Trophoblast cell (in vitro differentiated cells and primary cell): Measurements from ENCODE around the gene BTG3.

Experiments used
- DNase-seq, 2 donors: peaks; one replicate each; pipeline ENCODE4 v3.0.0-alpha.2; 2016
- H2AFZ ChIP-seq: 2 replicates; pipeline ENCODE4 v1.6.1; 2013; ENCODE audit warnings: low read length, moderate library complexity, mild to moderate bottlenecking; ENCODE audit not compliant: insufficient read depth, poor library complexity
- H2AK5ac ChIP-seq: 2 replicates; pipeline ENCODE4 v1.6.1; 2013; ENCODE audit warnings: mild to moderate bottlenecking, low read length
- H2BK120ac ChIP-seq: 2 replicates; pipeline ENCODE4 v1.6.1; 2013; ENCODE audit warnings: low read length, mild to moderate bottlenecking, moderate library complexity; ENCODE audit not compliant: insufficient read depth, poor library complexity
- H2BK12ac ChIP-seq: 2 replicates; pipeline ENCODE4 v1.6.1; 2013; ENCODE audit warnings: mild to moderate bottlenecking, low read length, moderate library complexity
- H2BK5ac ChIP-seq: 2 replicates; pipeline ENCODE4 v1.6.1; 2013; ENCODE audit warnings: low read length, low read depth, moderate library complexity, mild to moderate bottlenecking; ENCODE audit not compliant: poor library complexity
- H3K14ac ChIP-seq: 2 replicates; pipeline ENCODE4 v1.6.1; 2013; ENCODE audit warnings: mild to moderate bottlenecking, low read length
- H3K18ac ChIP-seq: 2 replicates; pipeline ENCODE4 v1.6.1; 2013; ENCODE audit warnings: mild to moderate bottlenecking, low read length
- H3K23ac ChIP-seq: 2 replicates; pipeline ENCODE4 v1.6.1; 2013; ENCODE audit warnings: low read length
- H3K27ac ChIP-seq: 2 replicates; pipeline ENCODE4 v1.5.1; 2013; ENCODE audit warnings: low read depth, mild to moderate bottlenecking, inconsistent platforms, low read length, moderate library complexity
- H3K27me3 ChIP-seq: 2 replicates; pipeline ENCODE4 v1.6.1; 2013; ENCODE audit warnings: inconsistent platforms, mild to moderate bottlenecking, low read length, moderate library complexity; ENCODE audit not compliant: insufficient read depth
- H3K36me3 ChIP-seq, 2 experiments: 1 replicate in 1 of 2; 2 replicates in 1 of 2; pipeline ENCODE4 v1.6.1; 2013; ENCODE audit warnings: low read length in 2 of 2, mild to moderate bottlenecking in 2 of 2, moderate library complexity in 1 of 2; ENCODE audit not compliant: insufficient read depth in 2 of 2, control insufficient read depth in 1 of 2
- H3K4ac ChIP-seq: 2 replicates; pipeline ENCODE4 v1.6.1; 2013; ENCODE audit warnings: low read depth, mild to moderate bottlenecking, low read length, moderate library complexity
- H3K4me1 ChIP-seq, 2 experiments: 1 replicate in 1 of 2; 2 replicates in 1 of 2; pipeline ENCODE4 v1.6.1; 2013; ENCODE audit warnings: low read length in 2 of 2, mild to moderate bottlenecking in 2 of 2, moderate library complexity in 1 of 2; ENCODE audit not compliant: insufficient read depth in 2 of 2, control insufficient read depth in 1 of 2
- H3K4me2 ChIP-seq: 2 replicates; pipeline ENCODE4 v1.6.1; 2013; ENCODE audit warnings: inconsistent platforms, mild to moderate bottlenecking, low read length, moderate library complexity
- H3K4me3 ChIP-seq: 2 replicates; pipeline ENCODE4 v1.5.1; 2013; ENCODE audit warnings: mild to moderate bottlenecking, low read depth, low read length, inconsistent platforms
- H3K79me1 ChIP-seq: one replicate; pipeline ENCODE4 v1.6.1; 2013; ENCODE audit warnings: low read length
- H3K79me2 ChIP-seq: 2 replicates; pipeline ENCODE4 v1.6.1; 2013; ENCODE audit warnings: low read length, mild to moderate bottlenecking; ENCODE audit not compliant: control insufficient read depth, insufficient read depth, poor library complexity
- H3K9ac ChIP-seq: 2 replicates; pipeline ENCODE4 v1.6.1; 2013; ENCODE audit warnings: mild to moderate bottlenecking, low read length
- H3K9me3 ChIP-seq: 2 replicates; pipeline ENCODE4 v1.6.1; 2013; ENCODE audit warnings: low read depth, mild to moderate bottlenecking, control low read depth, inconsistent platforms, low read length; ENCODE audit not compliant: insufficient read depth
- H4K12ac ChIP-seq: 2 replicates; pipeline ENCODE4 v1.6.1; 2013; ENCODE audit warnings: low read depth, mild to moderate bottlenecking, low read length, moderate library complexity
- H4K8ac ChIP-seq: 2 replicates; pipeline ENCODE4 v1.6.1; 2013; ENCODE audit warnings: low read depth, mild to moderate bottlenecking, low read length, moderate library complexity
- H4K91ac ChIP-seq: one replicate; pipeline ENCODE4 v1.6.1; 2013; ENCODE audit warnings: low read depth, mild to moderate bottlenecking, low read length, moderate library complexity
- WGBS: extraction: QIAGEN DNeasy Blood & Tissue Kit; methylation state at CpG from one replicate; pipeline ENCODE4 v1.1.7; 2013; ENCODE audit warnings: missing lambda C conversion rate; ENCODE audit not compliant: insufficient read length, insufficient coverage; ENCODE audit errors: extremely low coverage; 5-methylcytosine and 5-hydroxymethylcytosine counted together

Gene BTG3

DNA sequence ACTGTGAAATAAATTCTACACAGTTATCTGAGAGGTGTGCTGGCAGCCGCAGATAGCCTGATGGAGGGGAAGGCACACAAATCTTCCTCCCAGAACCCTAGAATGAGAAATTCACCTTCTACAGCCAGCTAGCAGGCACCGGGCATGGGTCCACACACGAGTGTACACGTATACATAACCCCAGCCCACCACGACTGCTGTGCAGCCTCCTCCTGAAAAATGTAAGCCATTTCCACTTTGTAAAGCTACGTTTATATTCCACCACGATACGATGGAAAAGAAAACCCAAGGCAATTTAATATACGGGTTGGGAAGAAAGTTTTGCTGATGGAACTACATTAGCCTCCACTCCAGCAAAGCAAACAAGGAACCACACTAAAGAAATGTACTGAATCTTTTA is 1.8 kb downstream of the BTG3 start:
- DNase-seq = no peak
- Histone ChIP-seq H3K79me1 (peaks cover 23% of the 10 kb centered on the region), H2AFZ (no peak overlapping the region), H3K9me3 (no peaks in the 10 kb centered on the region), H3K27me3 (no peaks in the 10 kb centered on the region), H2BK12ac (no peak overlapping the region), H3K27ac (peak overlapping the region; percentile 11), H3K36me3 (peaks cover 2 to 10% of the 10 kb centered on the region in 2 experiments), H3K18ac (no peak overlapping the region), H4K8ac (peak overlapping the region; percentile 43), H3K4ac (peak overlapping the region; percentile 100), H3K4me1 (peaks cover 11 to 14% of the 10 kb centered on the region in 2 experiments), H2BK120ac (peak overlapping the region; percentile 55), H4K12ac (no peak overlapping the region), H3K9ac (no peak overlapping the region), H3K14ac (peak overlapping the region; percentile 80), H3K4me3 (no peak overlapping the region), H2AK5ac (peak overlapping the region; percentile 84), H3K4me2 (peak overlapping the region; percentile 85), H3K23ac (no peak overlapping the region), H2BK5ac (no peak overlapping the region), H4K91ac (no peak overlapping the region), H3K79me2 (peaks cover 22% of the 10 kb centered on the region)
- WGBS = no CpG with 5 or more reads among the region's 9 CpGs

GRCh38 chr21:17609681-17610080 is 3.0 kb downstream of the BTG3 start:
- Histone ChIP-seq H3K27ac (no peak overlapping the region), H2BK120ac (no peak overlapping the region), H3K9me3 (no peaks in the 10 kb centered on the region), H2AK5ac (no peak overlapping the region), H3K14ac (no peak overlapping the region), H2AFZ (no peak overlapping the region), H4K91ac (no peak overlapping the region), H3K79me1 (peaks cover 23% of the 10 kb centered on the region), H4K12ac (no peak overlapping the region), H3K9ac (no peak overlapping the region), H3K4ac (no peak overlapping the region), H2BK5ac (no peak overlapping the region), H4K8ac (no peak overlapping the region), H3K4me2 (no peak overlapping the region), H3K79me2 (peaks cover 22% of the 10 kb centered on the region), H3K4me1 (peaks cover 11 to 14% of the 10 kb centered on the region in 2 experiments), H2BK12ac (no peak overlapping the region), H3K36me3 (peaks cover 3 to 11% of the 10 kb centered on the region in 2 experiments), H3K4me3 (no peak overlapping the region), H3K18ac (no peak overlapping the region), H3K27me3 (no peaks in the 10 kb centered on the region), H3K23ac (no peak overlapping the region)
- WGBS = no CpG with 5 or more reads among the region's 2 CpGs
- no peak for DNase-seq

GRCh38 chr21:17607684-17608083 is 5.0 kb downstream of the BTG3 start:
- H3K27ac ChIP-seq = peak overlapping the region; percentile 6
- peaks cover 21% of the 10 kb centered on the region for H3K79me2 ChIP-seq
- no peak for DNase-seq
- no peak overlapping the region for H3K4me2 ChIP-seq
- H3K79me1 ChIP-seq = peaks cover 18% of the 10 kb centered on the region
- peak overlapping the region; percentile 70 for H3K14ac ChIP-seq
- no peak overlapping the region for H2AFZ ChIP-seq
- H3K36me3 ChIP-seq = peaks cover 9 to 23% of the 10 kb centered on the region in 2 experiments
- H3K4ac ChIP-seq = peak overlapping the region; percentile 97
- H3K9ac ChIP-seq = no peak overlapping the region
- no peaks in the 10 kb centered on the region for H3K9me3 ChIP-seq
- H4K8ac ChIP-seq = peak overlapping the region; percentile 85
- H3K27me3 ChIP-seq = no peaks in the 10 kb centered on the region
- peak overlapping the region; percentile 88 for H2BK120ac ChIP-seq
- peak overlapping the region; percentile 79 for H4K91ac ChIP-seq
- H3K4me3 ChIP-seq = no peak overlapping the region
- peak overlapping the region; percentile 51 for H4K12ac ChIP-seq
- peaks cover 7 to 9% of the 10 kb centered on the region in 2 experiments for H3K4me1 ChIP-seq
- WGBS = no CpG with 5 or more reads among the region's 2 CpGs
- H2AK5ac ChIP-seq = no peak overlapping the region
- H2BK12ac ChIP-seq = peak overlapping the region; percentile 78
- peak overlapping the region; percentile 77 for H3K18ac ChIP-seq
- peak overlapping the region; percentile 81 for H2BK5ac ChIP-seq
- no peak overlapping the region for H3K23ac ChIP-seq

- Histone ChIP-seq H3K4ac (no peak overlapping the region), H3K4me1 (peaks cover 1% of the 10 kb centered on the region in 2 experiments), H2AFZ (no peak overlapping the region), H3K79me2 (peaks cover 1% of the 10 kb centered on the region), H2AK5ac (no peak overlapping the region), H4K8ac (no peak overlapping the region), H2BK5ac (no peak overlapping the region), H4K91ac (no peak overlapping the region), H3K27me3 (no peaks in the 10 kb centered on the region), H3K14ac (no peak overlapping the region), H3K36me3 (peaks cover 20 to 33% of the 10 kb centered on the region in 2 experiments), H2BK12ac (no peak overlapping the region), H3K9me3 (no peaks in the 10 kb centered on the region), H2BK120ac (no peak overlapping the region), H3K9ac (no peak overlapping the region), H3K18ac (no peak overlapping the region), H3K79me1 (peaks cover 1% of the 10 kb centered on the region), H3K4me3 (no peak overlapping the region), H3K27ac (no peak overlapping the region), H4K12ac (no peak overlapping the region), H3K23ac (no peak overlapping the region), H3K4me2 (no peak overlapping the region)
- WGBS = no CpG with 5 or more reads among the region's 3 CpGs
- DNase-seq = no peak
Observed at GRCh38 chr21:17602874-17603273, 9.8 kb downstream of the BTG3 start.
